Upper lobe of left lung (tissue), 6 donors: ENCODE data around the gene AADACL3. TPM values are rescaled to one million over a fixed set of nuclear protein-coding genes. Genes with fewer than 3 reads are reported as not detected.

Experiments
- ATAC-seq, 2 donors: fragments of 200-7000 bp; cut with Tn5 transposase; one replicate each; pipeline ENCODE4 v1.9.1; 2022; ENCODE audit warnings: mild to moderate bottlenecking in 2 of 2, moderate library complexity in 2 of 2; ENCODE audit not compliant: low FRiP score in 2 of 2
- DNase-seq, 2 donors: peaks; one replicate each; pipeline ENCODE4 v3.0.0-alpha.2; 2019 to 2020
- H3K27ac ChIP-seq, 4 donors: fragments of 200-600 bp; sonication (generic); one replicate each; pipeline ENCODE4 v1.5.1; 2016 to 2019
- H3K27me3 ChIP-seq, 4 donors: fragments of 200-600 bp; sonication (generic); one replicate each; pipeline ENCODE4 v1.5.1; 2017 to 2019
- H3K36me3 ChIP-seq, 4 donors: fragments of 200-600 bp; sonication (generic); one replicate each; pipeline ENCODE4 v1.5.1; 2016 to 2019
- H3K4me1 ChIP-seq, 4 donors: fragments of 200-600 bp; sonication (generic); one replicate each; pipeline ENCODE4 v1.5.1; 2018 to 2019
- H3K4me3 ChIP-seq, 4 donors: fragments of 200-600 bp; sonication (generic); one replicate each; pipeline ENCODE4 v1.5.1; 2017 to 2019; ENCODE audit warnings: mild to moderate bottlenecking in 2 of 4, moderate library complexity in 1 of 4
- H3K9me3 ChIP-seq, 4 donors: fragments of 200-600 bp; sonication (generic); one replicate each; pipeline ENCODE4 v1.5.1; 2018 to 2019
- EP300 ChIP-seq, 4 donors: sonication (generic); formaldehyde crosslinking; IDR thresholded peaks; one replicate each; pipeline ENCODE4 v1.5.1; 2017; ENCODE audit warnings: antibody characterized with exemption in 4 of 4, control low read depth in 2 of 4
- POLR2A ChIP-seq, 4 donors: fragments of 450-650 bp; IDR thresholded peaks; one replicate each; pipeline ENCODE4 v1.5.1; 2016 to 2017; ENCODE audit warnings: antibody characterized with exemption in 4 of 4, mild to moderate bottlenecking in 2 of 4
- POLR2AphosphoS5 ChIP-seq, 2 donors: sonication (generic); formaldehyde crosslinking; IDR thresholded peaks; one replicate each; pipeline ENCODE4 v1.5.1; 2017; ENCODE audit warnings: antibody characterized with exemption in 2 of 2
- WGBS, 2 donors: methylation state at CpG; one replicate each; pipeline ENCODE4 v1.1.5; 2017 to 2018; 5-methylcytosine and 5-hydroxymethylcytosine counted together
- small RNA-seq, 4 donors: library from RNA; depleted of rRNA; stranded (forward); fragments of <200 nt; gene quantifications; one replicate each; pipeline ENCODE3, GENCODE V24; 2016
- total RNA-seq, 6 donors: library from RNA; depleted of rRNA in 4 of 6; stranded (reverse); fragments of >200 nt in 4 of 6; gene quantifications; one replicate each; pipeline versions ENCODE4 v1.1.0 to v1.2.1, GENCODE V29; 2016 to 2021
- TF ChIP-seq, protein P1 (sequence below), 6 experiments: fragments of 450-650 bp in 4 of 6; fragments of 200-600 bp in 2 of 6; sonication (generic) in 2 of 6; IDR thresholded peaks; one replicate each; pipeline ENCODE4 v1.5.1; 2016 to 2019; ENCODE audit warnings: antibody characterized with exemption in 6 of 6
- donor health status: DM: no; HTN: no; CAD: no; lungs with moderate emphysema.
- donor health status: DM: no; HTN: yes; CAD: no; lungs with severe emphysema.

AADACL3 gene
- total RNA-seq, 6 donors from 2014 or later, result not detected

DNA sequence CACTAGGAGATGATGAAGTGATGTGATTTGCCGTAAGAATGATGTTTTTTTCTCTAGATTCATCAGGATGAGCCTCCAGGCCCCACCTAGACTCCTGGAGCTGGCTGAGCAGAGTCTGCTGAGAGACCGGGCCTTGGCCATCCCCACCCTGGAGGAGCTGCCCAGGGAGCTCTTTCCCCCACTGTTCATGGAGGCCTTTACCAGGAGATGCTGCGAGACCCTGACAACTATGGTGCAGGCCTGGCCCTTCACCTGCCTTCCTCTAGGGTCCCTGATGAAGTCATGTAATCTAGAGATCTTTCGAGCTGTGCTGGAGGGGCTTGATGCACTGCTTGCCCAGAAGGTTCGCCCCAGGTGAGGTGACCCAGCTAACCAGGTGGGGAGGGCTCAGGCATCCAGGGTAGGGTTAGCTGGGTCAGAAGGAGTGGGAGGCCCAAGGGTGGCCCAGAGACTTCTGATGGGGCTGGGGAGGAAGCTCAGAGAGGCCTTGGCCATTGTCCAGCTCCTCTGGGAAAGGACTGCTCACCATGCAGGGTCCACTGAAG is 59.0 kb downstream of the AADACL3 start:
- Histone ChIP-seq H3K36me3 (no peaks in the 10 kb centered on the region), H3K4me3 (no peak overlapping the region), H3K4me1 (no peaks in the 10 kb centered on the region), H3K9me3 (no peaks in the 10 kb centered on the region), H3K27me3 (no peaks in the 10 kb centered on the region), H3K27ac (no peak overlapping the region)
- no peak for TF ChIP-seq POLR2AphosphoS5 (IDR thresholded peaks at IDR 0.05)
- TF ChIP-seq EP300 (IDR thresholded peaks at IDR 0.05), result no peak
- no peak for TF ChIP-seq POLR2A (IDR thresholded peaks at IDR 0.05)
- TF ChIP-seq, protein P1, sequence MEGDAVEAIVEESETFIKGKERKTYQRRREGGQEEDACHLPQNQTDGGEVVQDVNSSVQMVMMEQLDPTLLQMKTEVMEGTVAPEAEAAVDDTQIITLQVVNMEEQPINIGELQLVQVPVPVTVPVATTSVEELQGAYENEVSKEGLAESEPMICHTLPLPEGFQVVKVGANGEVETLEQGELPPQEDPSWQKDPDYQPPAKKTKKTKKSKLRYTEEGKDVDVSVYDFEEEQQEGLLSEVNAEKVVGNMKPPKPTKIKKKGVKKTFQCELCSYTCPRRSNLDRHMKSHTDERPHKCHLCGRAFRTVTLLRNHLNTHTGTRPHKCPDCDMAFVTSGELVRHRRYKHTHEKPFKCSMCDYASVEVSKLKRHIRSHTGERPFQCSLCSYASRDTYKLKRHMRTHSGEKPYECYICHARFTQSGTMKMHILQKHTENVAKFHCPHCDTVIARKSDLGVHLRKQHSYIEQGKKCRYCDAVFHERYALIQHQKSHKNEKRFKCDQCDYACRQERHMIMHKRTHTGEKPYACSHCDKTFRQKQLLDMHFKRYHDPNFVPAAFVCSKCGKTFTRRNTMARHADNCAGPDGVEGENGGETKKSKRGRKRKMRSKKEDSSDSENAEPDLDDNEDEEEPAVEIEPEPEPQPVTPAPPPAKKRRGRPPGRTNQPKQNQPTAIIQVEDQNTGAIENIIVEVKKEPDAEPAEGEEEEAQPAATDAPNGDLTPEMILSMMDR (IDR thresholded peaks at IDR 0.05), result no peak
- no peak for ATAC-seq
- 86 to 90% methylated on average over 2 to 5 of the region's 5 CpGs for WGBS, 2 donors
- DNase-seq, result no peak

DNA sequence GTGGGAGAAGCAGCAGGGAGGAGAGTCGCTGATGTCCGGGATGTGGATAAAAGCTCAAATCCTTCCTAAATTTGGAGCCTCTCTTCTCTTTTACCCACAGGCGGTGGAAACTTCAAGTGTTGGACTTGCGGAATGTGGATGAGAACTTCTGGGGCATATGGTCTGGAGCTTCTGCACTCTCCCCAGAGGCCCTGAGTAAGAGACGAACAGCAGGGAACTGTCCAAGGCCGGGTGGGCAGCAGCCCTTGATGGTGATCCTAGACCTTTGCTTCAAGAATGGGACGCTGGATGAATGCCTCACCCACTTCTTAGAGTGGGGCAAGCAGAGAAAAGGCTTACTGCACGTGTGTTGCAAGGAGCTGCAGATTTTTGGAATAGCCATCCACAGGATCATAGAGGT is 59.5 kb downstream of the AADACL3 start:
- no peaks in the 10 kb centered on the region for H3K9me3 ChIP-seq
- no peak for TF ChIP-seq POLR2AphosphoS5 (IDR thresholded peaks at IDR 0.05)
- TF ChIP-seq, protein P1 (IDR thresholded peaks at IDR 0.05), result no peak
- TF ChIP-seq EP300 (IDR thresholded peaks at IDR 0.05), result no peak
- TF ChIP-seq POLR2A (IDR thresholded peaks at IDR 0.05), result no peak
- ATAC-seq, result no peak
- H3K4me3 ChIP-seq, result no peak overlapping the region
- no peak overlapping the region for H3K27ac ChIP-seq
- H3K4me1 ChIP-seq, result no peaks in the 10 kb centered on the region
- 72 to 79% methylated on average over 8 of the region's 8 CpGs for WGBS, 2 donors
- H3K36me3 ChIP-seq, result no peaks in the 10 kb centered on the region
- DNase-seq, result no peak
- H3K27me3 ChIP-seq, result no peaks in the 10 kb centered on the region

DNA sequence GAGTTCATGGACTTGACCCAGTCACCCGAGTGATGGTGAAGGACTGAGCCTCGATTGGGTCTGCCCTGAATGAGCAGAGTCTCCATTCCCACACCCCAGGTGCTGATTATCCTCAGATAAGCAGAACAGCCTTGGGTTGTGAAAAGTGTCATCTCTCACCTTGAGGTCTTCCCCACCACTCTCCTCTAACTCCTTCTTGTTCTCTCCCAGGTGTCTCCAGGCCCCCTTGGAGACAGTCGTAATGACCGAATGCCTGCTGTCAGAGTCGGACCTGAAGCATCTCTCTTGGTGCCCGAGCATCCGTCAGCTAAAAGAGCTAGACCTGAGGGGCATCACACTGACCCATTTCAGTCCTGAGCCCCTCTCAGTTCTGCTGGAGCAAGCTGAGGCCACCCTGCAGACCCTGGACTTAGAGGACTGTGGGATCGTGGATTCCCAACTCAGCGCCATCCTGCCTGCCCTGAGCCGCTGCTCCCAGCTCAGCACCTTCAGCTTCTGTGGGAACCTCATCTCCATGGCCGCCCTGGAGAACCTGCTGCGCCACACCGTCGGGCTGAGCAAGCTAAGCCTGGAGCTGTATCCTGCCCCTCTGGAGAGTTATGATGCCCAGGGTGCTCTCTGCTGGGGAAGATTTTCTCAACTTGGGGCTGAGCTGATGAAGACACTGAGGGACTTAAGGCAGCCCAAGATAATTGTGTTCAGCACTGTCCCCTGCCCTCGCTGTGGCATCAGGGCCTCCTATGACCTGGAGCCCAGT is 61.1 kb downstream of the AADACL3 start:
- Histone ChIP-seq H3K4me1 (no peaks in the 10 kb centered on the region), H3K36me3 (no peaks in the 10 kb centered on the region), H3K27ac (no peak overlapping the region), H3K4me3 (no peak overlapping the region), H3K9me3 (no peaks in the 10 kb centered on the region), H3K27me3 (no peaks in the 10 kb centered on the region)
- ATAC-seq, result peak in 1 of 2 donors; percentile 19
- no peak for DNase-seq
- no peak for TF ChIP-seq POLR2AphosphoS5 (IDR thresholded peaks at IDR 0.05)
- TF ChIP-seq, protein P1 (IDR thresholded peaks at IDR 0.05), result no peak
- 81 to 89% methylated on average over 7 to 15 of the region's 15 CpGs for WGBS, 2 donors

Small RNA genes lying within 50 kb of the gene (small RNA-seq; reads per million reads assigned to genes)
- 0 reads per million in 4 donors for gene AC244670.1

Other genes starting within 250 kb of the AADACL3 start
- gene DHRS3, start 97.9 kb upstream of the AADACL3 start, total RNA-seq, result 100 to 1,000 TPM in 4 of 6 donors, 10 to 100 TPM in 2; 84.9 to 154 (median 119) TPM
- not detected for gene AADACL4, start 72.0 kb upstream of the AADACL3 start, total RNA-seq
- 1 to 10 TPM in 4 of 6 donors, under 1 TPM in 1, not detected in 1; 0.76 to 6.2 (median 3.4) TPM for gene CFAP107, start 30.1 kb downstream of the AADACL3 start, total RNA-seq
- gene PRAMEF12, start 57.6 kb downstream of the AADACL3 start, total RNA-seq, result not detected
- gene PRAMEF1, start 75.3 kb downstream of the AADACL3 start, total RNA-seq, result not detected
- gene PRAMEF11, start 115.3 kb downstream of the AADACL3 start, total RNA-seq, result not detected
- gene HNRNPCL1, start 132.6 kb downstream of the AADACL3 start, total RNA-seq, result not detected
- gene PRAMEF2, start 141.0 kb downstream of the AADACL3 start, total RNA-seq, result not detected
- not detected for gene PRAMEF4, start 170.1 kb downstream of the AADACL3 start, total RNA-seq
- not detected for gene PRAMEF10, start 182.2 kb downstream of the AADACL3 start, total RNA-seq
- gene PRAMEF7, start 200.5 kb downstream of the AADACL3 start, total RNA-seq, result not detected
- not detected for gene PRAMEF6, start 231.5 kb downstream of the AADACL3 start, total RNA-seq